ENCODE results near the gene PI4KA. TPM values are rescaled to one million over a fixed set of nuclear protein-coding genes. Genes with fewer than 3 reads are reported as not detected.
"Not testable (repeated sequence)": the region's sequence is repeated elsewhere in the genome, so short reads cannot be mapped to it uniquely, and the experiment has no call there.

Gene PI4KA
- total RNA-seq, 1 experiment from 2014 or later = 71.6 TPM

GRCh38 chr22:20672082-20672424, 186.6 kb downstream of the PI4KA start:
- POLR2A ChIA-PET (ENCODE audit: low non-redundant PET) = no interaction called here
- peaks cover 46% of the 10 kb centered on the region for H3K27me3 ChIP-seq (replicated peaks; ENCODE audit: insufficient read depth, low read depth, low read length, poor library complexity)
- H3K27ac ChIP-seq (ENCODE audit: low read depth, low read length, poor library complexity, severe bottlenecking) = no peak overlapping the region
- H3K9me3 ChIP-seq (ENCODE audit: low read depth, low read length, poor library complexity, severe bottlenecking) = no peaks in the 10 kb centered on the region
- no TSS peak for BruUV-seq (replicated peaks)
- H3K4me1 ChIP-seq (ENCODE audit: insufficient read depth, low read length, poor library complexity, severe bottlenecking) = no peaks in the 10 kb centered on the region
- TF ChIP-seq EZH2 (IDR thresholded peaks at IDR 0.05; ENCODE audit: borderline replicate concordance, low read depth, low read length, poor library complexity, severe bottlenecking) = no peak
- TF ChIP-seq CTCF (conservative IDR thresholded peaks at IDR 0.05; ENCODE audit: low read depth, low read length) = no peak
- DNase-seq (ENCODE audit: low spot score) = no peak
- intact Hi-C loops (cut with micrococcal nuclease; ENCODE audit: unreplicated experiment) = no loop called here
- no peak overlapping the region for H3K4me3 ChIP-seq (ENCODE audit: low read depth, low read length, poor library complexity, severe bottlenecking)
- no peaks in the 10 kb centered on the region for H3K36me3 ChIP-seq (ENCODE audit: insufficient read depth, low read length, poor library complexity, severe bottlenecking)
- CTCF ChIA-PET = no interaction called here

- no peak overlapping the region for H3K4me3 ChIP-seq (ENCODE audit: low read depth, low read length, poor library complexity, severe bottlenecking)
- no TSS peak for BruUV-seq (replicated peaks)
- intact Hi-C loops (cut with micrococcal nuclease; ENCODE audit: unreplicated experiment) = no loop called here
- H3K4me1 ChIP-seq (ENCODE audit: insufficient read depth, low read length, poor library complexity, severe bottlenecking) = no peaks in the 10 kb centered on the region
- H3K27ac ChIP-seq (ENCODE audit: low read depth, low read length, poor library complexity, severe bottlenecking) = no peak overlapping the region
- no peaks in the 10 kb centered on the region for H3K36me3 ChIP-seq (ENCODE audit: insufficient read depth, low read length, poor library complexity, severe bottlenecking)
- peaks cover 48% of the 10 kb centered on the region for H3K27me3 ChIP-seq (replicated peaks; ENCODE audit: insufficient read depth, low read depth, low read length, poor library complexity)
- H3K9me3 ChIP-seq (ENCODE audit: low read depth, low read length, poor library complexity, severe bottlenecking) = no peaks in the 10 kb centered on the region
- CTCF ChIA-PET = no interaction called here
- TF ChIP-seq EZH2 (IDR thresholded peaks at IDR 0.05; ENCODE audit: borderline replicate concordance, low read depth, low read length, poor library complexity, severe bottlenecking) = no peak
- no peak for TF ChIP-seq CTCF (conservative IDR thresholded peaks at IDR 0.05; ENCODE audit: low read depth, low read length)
- DNase-seq (ENCODE audit: low spot score) = no peak
- POLR2A ChIA-PET (ENCODE audit: low non-redundant PET) = interaction anchor here (0.7 kb wide), 1 partner anchor 33 kb away, joined by 3 read pairs; no protein-coding TSS in a partner anchor
Observed at GRCh38 chr22:20671409-20672081, 187.1 kb downstream of the PI4KA start.

- intact Hi-C loops (cut with micrococcal nuclease; ENCODE audit: unreplicated experiment); H3K4me3 ChIP-seq (ENCODE audit: low read depth, low read length, poor library complexity, severe bottlenecking); BruUV-seq (replicated peaks); POLR2A ChIA-PET (ENCODE audit: low non-redundant PET); H3K36me3 ChIP-seq (ENCODE audit: insufficient read depth, low read length, poor library complexity, severe bottlenecking); H3K4me1 ChIP-seq (ENCODE audit: insufficient read depth, low read length, poor library complexity, severe bottlenecking); H3K9me3 ChIP-seq (ENCODE audit: low read depth, low read length, poor library complexity, severe bottlenecking); CTCF ChIA-PET; H3K27ac ChIP-seq (ENCODE audit: low read depth, low read length, poor library complexity, severe bottlenecking); DNase-seq (ENCODE audit: low spot score): not testable (repeated sequence)
- H3K27me3 ChIP-seq (replicated peaks; ENCODE audit: insufficient read depth, low read depth, low read length, poor library complexity) = peaks cover 45% of the 10 kb centered on the region
Observed at GRCh38 chr22:20670457-20671261, 188.0 kb downstream of the PI4KA start.

- BruUV-seq (replicated peaks); intact Hi-C loops (cut with micrococcal nuclease; ENCODE audit: unreplicated experiment); H3K27ac ChIP-seq (ENCODE audit: low read depth, low read length, poor library complexity, severe bottlenecking); H3K36me3 ChIP-seq (ENCODE audit: insufficient read depth, low read length, poor library complexity, severe bottlenecking); H3K4me1 ChIP-seq (ENCODE audit: insufficient read depth, low read length, poor library complexity, severe bottlenecking); POLR2A ChIA-PET (ENCODE audit: low non-redundant PET); H3K9me3 ChIP-seq (ENCODE audit: low read depth, low read length, poor library complexity, severe bottlenecking); CTCF ChIA-PET; H3K4me3 ChIP-seq (ENCODE audit: low read depth, low read length, poor library complexity, severe bottlenecking); DNase-seq (ENCODE audit: low spot score): not testable (repeated sequence)
- H3K27me3 ChIP-seq (replicated peaks; ENCODE audit: insufficient read depth, low read depth, low read length, poor library complexity) = peaks cover 37% of the 10 kb centered on the region
Observed at GRCh38 chr22:20669884-20670283, 188.7 kb downstream of the PI4KA start.

- H3K4me3 ChIP-seq (ENCODE audit: low read depth, low read length, poor library complexity, severe bottlenecking); intact Hi-C loops (cut with micrococcal nuclease; ENCODE audit: unreplicated experiment); H3K9me3 ChIP-seq (ENCODE audit: low read depth, low read length, poor library complexity, severe bottlenecking); DNase-seq (ENCODE audit: low spot score); BruUV-seq (replicated peaks); H3K36me3 ChIP-seq (ENCODE audit: insufficient read depth, low read length, poor library complexity, severe bottlenecking); POLR2A ChIA-PET (ENCODE audit: low non-redundant PET); H3K27ac ChIP-seq (ENCODE audit: low read depth, low read length, poor library complexity, severe bottlenecking); CTCF ChIA-PET; H3K4me1 ChIP-seq (ENCODE audit: insufficient read depth, low read length, poor library complexity, severe bottlenecking): not testable (repeated sequence)
- H3K27me3 ChIP-seq (replicated peaks; ENCODE audit: insufficient read depth, low read depth, low read length, poor library complexity) = peaks cover 36% of the 10 kb centered on the region
Observed at GRCh38 chr22:20669471-20669870, 189.1 kb downstream of the PI4KA start.

- H3K9me3 ChIP-seq (ENCODE audit: low read depth, low read length, poor library complexity, severe bottlenecking); H3K36me3 ChIP-seq (ENCODE audit: insufficient read depth, low read length, poor library complexity, severe bottlenecking); POLR2A ChIA-PET (ENCODE audit: low non-redundant PET); DNase-seq (ENCODE audit: low spot score); H3K4me1 ChIP-seq (ENCODE audit: insufficient read depth, low read length, poor library complexity, severe bottlenecking); BruUV-seq (replicated peaks); CTCF ChIA-PET; intact Hi-C loops (cut with micrococcal nuclease; ENCODE audit: unreplicated experiment); H3K27ac ChIP-seq (ENCODE audit: low read depth, low read length, poor library complexity, severe bottlenecking); H3K4me3 ChIP-seq (ENCODE audit: low read depth, low read length, poor library complexity, severe bottlenecking): not testable (repeated sequence)
- peaks cover 29% of the 10 kb centered on the region for H3K27me3 ChIP-seq (replicated peaks; ENCODE audit: insufficient read depth, low read depth, low read length, poor library complexity)
Observed at GRCh38 chr22:20668769-20669168, 189.8 kb downstream of the PI4KA start.
